ENCODE results near the gene NDUFS7.

- TF ChIP-seq ZNF384 (IDR thresholded peaks at IDR 0.05; ENCODE audit: borderline replicate concordance, low read depth, low read length) (no peak), FOS (IDR thresholded peaks at IDR 0.05; ENCODE audit: borderline replicate concordance, extremely low read depth, insufficient read length) (no peak), RAD21 (IDR thresholded peaks at IDR 0.05; ENCODE audit: insufficient read depth, low read depth, low read length) (no peak), POLR2AphosphoS5 (IDR thresholded peaks at IDR 0.05; ENCODE audit: low read length) (no peak), POLR2AphosphoS2 (IDR thresholded peaks at IDR 0.05; ENCODE audit: low read depth, low read length) (no peak), EP300 (IDR thresholded peaks at IDR 0.05; ENCODE audit: borderline replicate concordance in 1 of 2, control insufficient read depth in 1 of 2, low read depth in 2 of 2, low read length in 2 of 2) (no peak), ZNF217 (IDR thresholded peaks at IDR 0.05) (no peak), EZH2 (IDR thresholded peaks at IDR 0.05; ENCODE audit: borderline replicate concordance, control insufficient read depth, low read depth, low read length) (no peak), RB1 (IDR thresholded peaks at IDR 0.05; ENCODE audit: borderline replicate concordance) (no peak), CEBPB (IDR thresholded peaks at IDR 0.05; ENCODE audit: borderline replicate concordance in 1 of 2, low read depth in 2 of 2, low read length in 2 of 2) (no peak)
- TF ChIP-seq, protein P1, sequence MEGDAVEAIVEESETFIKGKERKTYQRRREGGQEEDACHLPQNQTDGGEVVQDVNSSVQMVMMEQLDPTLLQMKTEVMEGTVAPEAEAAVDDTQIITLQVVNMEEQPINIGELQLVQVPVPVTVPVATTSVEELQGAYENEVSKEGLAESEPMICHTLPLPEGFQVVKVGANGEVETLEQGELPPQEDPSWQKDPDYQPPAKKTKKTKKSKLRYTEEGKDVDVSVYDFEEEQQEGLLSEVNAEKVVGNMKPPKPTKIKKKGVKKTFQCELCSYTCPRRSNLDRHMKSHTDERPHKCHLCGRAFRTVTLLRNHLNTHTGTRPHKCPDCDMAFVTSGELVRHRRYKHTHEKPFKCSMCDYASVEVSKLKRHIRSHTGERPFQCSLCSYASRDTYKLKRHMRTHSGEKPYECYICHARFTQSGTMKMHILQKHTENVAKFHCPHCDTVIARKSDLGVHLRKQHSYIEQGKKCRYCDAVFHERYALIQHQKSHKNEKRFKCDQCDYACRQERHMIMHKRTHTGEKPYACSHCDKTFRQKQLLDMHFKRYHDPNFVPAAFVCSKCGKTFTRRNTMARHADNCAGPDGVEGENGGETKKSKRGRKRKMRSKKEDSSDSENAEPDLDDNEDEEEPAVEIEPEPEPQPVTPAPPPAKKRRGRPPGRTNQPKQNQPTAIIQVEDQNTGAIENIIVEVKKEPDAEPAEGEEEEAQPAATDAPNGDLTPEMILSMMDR (IDR thresholded peaks at IDR 0.05 in 2 of 3, conservative IDR thresholded peaks at IDR 0.05 in 1 of 3; ENCODE audit: control insufficient read depth in 2 of 3, extremely low read depth in 1 of 3, insufficient read depth in 1 of 3, low read depth in 3 of 3, low read length in 3 of 3), result no peak
- TF ChIP-seq, protein P2, sequence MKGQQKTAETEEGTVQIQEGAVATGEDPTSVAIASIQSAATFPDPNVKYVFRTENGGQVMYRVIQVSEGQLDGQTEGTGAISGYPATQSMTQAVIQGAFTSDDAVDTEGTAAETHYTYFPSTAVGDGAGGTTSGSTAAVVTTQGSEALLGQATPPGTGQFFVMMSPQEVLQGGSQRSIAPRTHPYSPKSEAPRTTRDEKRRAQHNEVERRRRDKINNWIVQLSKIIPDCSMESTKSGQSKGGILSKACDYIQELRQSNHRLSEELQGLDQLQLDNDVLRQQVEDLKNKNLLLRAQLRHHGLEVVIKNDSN (IDR thresholded peaks at IDR 0.05; ENCODE audit: borderline replicate concordance, extremely low read length, insufficient read depth, low read depth, low read length), result no peak
Measured at GRCh38 chr19:1396768-1397679, 13.3 kb downstream of the NDUFS7 start.

All from GM12878 (cell line).